ENCODE measurements around the gene AFF2. TPM values are rescaled to one million over a fixed set of nuclear protein-coding genes. Genes with fewer than 3 reads are reported as not detected.

AFF2 gene
- total and polyA plus RNA-seq, 4 donors = 1.2 to 13.0 (median 3.9) TPM

DNA sequence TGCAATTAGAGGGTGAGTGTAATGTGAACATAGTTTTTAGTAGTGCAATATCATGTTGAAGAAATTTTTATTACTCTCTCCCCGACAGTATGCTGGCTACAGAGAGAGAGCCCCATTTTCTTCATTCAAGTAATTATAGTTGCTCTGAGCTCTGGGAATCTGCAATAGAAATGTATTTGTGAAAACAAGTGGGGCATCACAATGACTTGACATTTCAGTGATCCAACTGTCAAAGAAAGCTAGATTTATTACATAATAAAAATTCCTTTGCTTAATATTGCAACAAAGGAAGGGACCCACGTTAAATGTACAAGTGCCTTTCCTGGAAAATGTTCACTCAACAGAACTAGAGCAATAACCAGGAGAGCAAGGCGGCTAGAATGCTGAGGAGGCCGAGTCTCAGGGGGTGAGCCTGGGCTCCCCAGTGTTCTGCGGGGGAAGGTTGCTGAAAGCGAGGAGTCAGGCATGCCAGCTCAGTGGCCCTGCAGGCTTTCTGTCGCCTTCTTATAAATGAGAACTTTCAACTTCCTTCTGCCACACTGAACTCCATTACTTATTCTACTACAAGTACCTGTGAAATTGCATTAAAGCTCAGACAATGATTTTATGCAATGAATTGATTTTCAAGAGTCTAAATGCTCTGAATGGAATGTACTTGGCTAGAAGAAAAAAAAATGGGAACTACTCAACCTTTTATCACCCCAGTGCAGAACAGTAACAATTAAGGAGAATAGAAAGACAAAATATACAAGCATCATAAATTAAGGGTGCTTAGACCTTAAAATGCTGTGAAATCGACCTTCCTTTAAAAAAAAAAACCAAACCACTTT, 476.4 kb downstream of the AFF2 start:
- 44 to 57% methylated on average over 6 to 8 of the region's 8 CpGs for WGBS, 2 donors
- no peak for DNase-seq
- no peak overlapping the region for H3K27ac ChIP-seq (ENCODE audit: low read depth in 1 of 2, low read length in 1 of 2)
- H3K4me3 ChIP-seq = no peak overlapping the region
- ATAC-seq (ENCODE audit: insufficient read depth, low FRiP score) = no peak
- TF ChIP-seq, protein P1, sequence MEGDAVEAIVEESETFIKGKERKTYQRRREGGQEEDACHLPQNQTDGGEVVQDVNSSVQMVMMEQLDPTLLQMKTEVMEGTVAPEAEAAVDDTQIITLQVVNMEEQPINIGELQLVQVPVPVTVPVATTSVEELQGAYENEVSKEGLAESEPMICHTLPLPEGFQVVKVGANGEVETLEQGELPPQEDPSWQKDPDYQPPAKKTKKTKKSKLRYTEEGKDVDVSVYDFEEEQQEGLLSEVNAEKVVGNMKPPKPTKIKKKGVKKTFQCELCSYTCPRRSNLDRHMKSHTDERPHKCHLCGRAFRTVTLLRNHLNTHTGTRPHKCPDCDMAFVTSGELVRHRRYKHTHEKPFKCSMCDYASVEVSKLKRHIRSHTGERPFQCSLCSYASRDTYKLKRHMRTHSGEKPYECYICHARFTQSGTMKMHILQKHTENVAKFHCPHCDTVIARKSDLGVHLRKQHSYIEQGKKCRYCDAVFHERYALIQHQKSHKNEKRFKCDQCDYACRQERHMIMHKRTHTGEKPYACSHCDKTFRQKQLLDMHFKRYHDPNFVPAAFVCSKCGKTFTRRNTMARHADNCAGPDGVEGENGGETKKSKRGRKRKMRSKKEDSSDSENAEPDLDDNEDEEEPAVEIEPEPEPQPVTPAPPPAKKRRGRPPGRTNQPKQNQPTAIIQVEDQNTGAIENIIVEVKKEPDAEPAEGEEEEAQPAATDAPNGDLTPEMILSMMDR (IDR thresholded peaks at IDR 0.05; ENCODE audit: control extremely low read depth, extremely low read depth) = no peak
- H3K36me3 ChIP-seq (ENCODE audit: control insufficient read depth in 4 of 4, insufficient read depth in 4 of 4, low read length in 4 of 4) = no peaks in the 10 kb centered on the region
- no peaks in the 10 kb centered on the region for H3K27me3 ChIP-seq (ENCODE audit: control insufficient read depth in 3 of 3, insufficient read depth in 3 of 3, low read length in 2 of 3)
- no peaks in the 10 kb centered on the region for H3K4me1 ChIP-seq (ENCODE audit: control insufficient read depth in 5 of 5, insufficient read depth in 5 of 5, low read length in 5 of 5)
- no peaks in the 10 kb centered on the region for H3K9me3 ChIP-seq (ENCODE audit: control insufficient read depth in 4 of 4, insufficient read depth in 3 of 4, low read length in 3 of 4)
- no peak overlapping the region for H3K9ac ChIP-seq (ENCODE audit: insufficient read depth in 1 of 2, low read length in 2 of 2)

DNA sequence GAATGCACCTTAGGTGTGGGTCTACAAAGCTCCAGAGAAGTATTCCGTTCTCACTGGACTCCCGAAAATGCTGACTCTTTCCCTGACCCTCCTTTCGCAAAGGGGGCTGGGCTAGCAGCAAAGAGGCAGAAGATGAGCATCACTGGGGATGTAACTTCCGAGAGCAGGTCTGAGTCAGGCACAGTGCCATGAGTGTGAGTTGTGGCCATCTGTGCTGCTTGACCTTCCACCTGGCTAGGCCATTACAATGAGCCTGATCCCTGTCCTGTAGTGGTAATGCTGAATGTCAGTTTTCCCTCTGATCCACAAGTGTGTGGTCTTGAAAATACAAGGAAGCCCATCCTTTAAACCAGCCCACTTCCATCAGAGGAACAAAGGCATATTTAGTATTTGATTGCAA, 479.4 kb downstream of the AFF2 start:
- no peak overlapping the region for H3K4me3 ChIP-seq
- no peaks in the 10 kb centered on the region for H3K4me1 ChIP-seq (ENCODE audit: control insufficient read depth in 5 of 5, insufficient read depth in 5 of 5, low read length in 5 of 5)
- no peak for DNase-seq
- peaks cover 0 to 2% (median 0%) of the 10 kb centered on the region in 4 donors for H3K9me3 ChIP-seq (ENCODE audit: control insufficient read depth in 4 of 4, insufficient read depth in 3 of 4, low read length in 3 of 4)
- no peaks in the 10 kb centered on the region for H3K36me3 ChIP-seq (ENCODE audit: control insufficient read depth in 4 of 4, insufficient read depth in 4 of 4, low read length in 4 of 4)
- 87 to 97% methylated on average over 4 of the region's 4 CpGs for WGBS, 2 donors
- TF ChIP-seq, protein P1 (IDR thresholded peaks at IDR 0.05; ENCODE audit: control extremely low read depth, extremely low read depth) = no peak
- H3K27ac ChIP-seq (ENCODE audit: low read depth in 1 of 2, low read length in 1 of 2) = no peak overlapping the region
- H3K27me3 ChIP-seq (ENCODE audit: control insufficient read depth in 3 of 3, insufficient read depth in 3 of 3, low read length in 2 of 3) = no peaks in the 10 kb centered on the region
- no peak for ATAC-seq (ENCODE audit: insufficient read depth, low FRiP score)
- no peak overlapping the region for H3K9ac ChIP-seq (ENCODE audit: insufficient read depth in 1 of 2, low read length in 2 of 2)

DNA sequence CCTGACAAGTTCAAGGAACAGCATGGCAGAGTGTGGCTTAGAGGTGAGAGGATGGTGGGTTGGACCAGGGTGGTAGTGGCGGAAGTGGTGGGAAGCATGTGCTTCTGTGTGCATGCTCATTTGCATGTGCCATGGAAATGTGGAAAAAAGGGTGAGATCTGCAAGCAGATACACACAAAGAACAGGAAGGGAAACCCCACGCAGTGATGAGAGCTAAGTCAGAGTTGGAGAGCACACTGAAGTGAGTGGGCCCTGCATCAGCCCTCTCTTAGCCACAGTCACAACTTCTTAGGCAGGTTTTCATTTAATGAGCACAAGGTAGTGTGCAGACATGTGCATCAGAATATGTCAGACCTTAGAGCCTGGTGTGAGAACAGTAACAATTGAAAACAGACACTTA, 483.8 kb downstream of the AFF2 start:
- TF ChIP-seq, protein P1 (IDR thresholded peaks at IDR 0.05; ENCODE audit: control extremely low read depth, extremely low read depth) = no peak
- Histone ChIP-seq H3K9me3 (ENCODE audit: control insufficient read depth in 4 of 4, insufficient read depth in 3 of 4, low read length in 3 of 4) (peaks cover 0 to 2% (median 0%) of the 10 kb centered on the region in 4 donors), H3K9ac (ENCODE audit: insufficient read depth in 1 of 2, low read length in 2 of 2) (no peak overlapping the region), H3K27me3 (ENCODE audit: control insufficient read depth in 3 of 3, insufficient read depth in 3 of 3, low read length in 2 of 3) (no peaks in the 10 kb centered on the region), H3K27ac (ENCODE audit: low read depth in 1 of 2, low read length in 1 of 2) (no peak overlapping the region), H3K4me1 (ENCODE audit: control insufficient read depth in 5 of 5, insufficient read depth in 5 of 5, low read length in 5 of 5) (no peaks in the 10 kb centered on the region), H3K4me3 (no peak overlapping the region), H3K36me3 (ENCODE audit: control insufficient read depth in 4 of 4, insufficient read depth in 4 of 4, low read length in 4 of 4) (no peaks in the 10 kb centered on the region)
- no peak for DNase-seq
- no peak for ATAC-seq (ENCODE audit: insufficient read depth, low FRiP score)
- WGBS, 2 donors = 68 to 91% methylated on average over 2 of the region's 2 CpGs
